Mucosa of descending colon (tissue), 3 donors: Measurements from ENCODE around the gene TPST1. TPM values are rescaled to one million over a fixed set of nuclear protein-coding genes. Genes with fewer than 3 reads are reported as not detected.
"Not testable (repeated sequence)": the region's sequence is repeated elsewhere in the genome, so short reads cannot be mapped to it uniquely, and the experiment has no call there.

Experiments
- ATAC-seq: fragments of 200-7000 bp; cut with Tn5 transposase; one replicate; pipeline ENCODE4 v1.9.1; 2020; ENCODE audit warnings: mild to moderate bottlenecking, moderate library complexity
- DNase-seq, 3 donors: peaks; one replicate each; pipeline ENCODE4 v3.0.0-alpha.2; 2020
- H3K36me3 ChIP-seq: fragments of 200-600 bp; one replicate; pipeline ENCODE4 v1.8.0; 2021; ENCODE audit warnings: low read depth, mild to moderate bottlenecking
- H3K4me1 ChIP-seq: fragments of 200-600 bp; one replicate; pipeline ENCODE4 v1.8.0; 2021; ENCODE audit warnings: low read depth, mild to moderate bottlenecking
- H3K4me3 ChIP-seq: fragments of 200-600 bp; one replicate; pipeline ENCODE4 v1.8.0; 2021; ENCODE audit warnings: mild to moderate bottlenecking
- H3K9me3 ChIP-seq: fragments of 200-600 bp; one replicate; pipeline ENCODE4 v1.8.0; 2021; ENCODE audit warnings: mild to moderate bottlenecking
- CTCF ChIP-seq: fragments of 200-600 bp; IDR thresholded peaks from one replicate; pipeline ENCODE4 v1.8.0; 2022; ENCODE audit warnings: antibody characterized with exemption, mild to moderate bottlenecking
- intact Hi-C, 2 donors: fragments of 100-400 bp; cut with DNase I in 1 of 2; cut with micrococcal nuclease in 1 of 2; formaldehyde crosslinking; loops; one replicate each; pipeline versions ENCODE4 v1.11.0 to v1.11.1; 2022; cut with DNase I, micrococcal nuclease
- total RNA-seq, 3 donors: library from RNA; stranded (reverse); fragmentation: NEBNext Ultra II Directional in 2 of 3; extraction: Animal tissue kit (Norgen Biotek cat#: 25700) in 2 of 3; gene quantifications; one replicate each; pipeline versions ENCODE4 v1.2.1 to v1.2.4, GENCODE V29; 2021 to 2023
- donor health status: DM: no; HTN: no; CAD: no; lungs with moderate emphysema.
- donor health status: DM: no; HTN: no; CAD: no.
- donor health status: DM: no; HTN: yes; CAD: no.

The TPST1 gene
- total RNA-seq, 3 donors from 2014 or later = 3.5 to 15.0 (median 8.5) TPM

GRCh38 chr7:66167773-66168387, 37.3 kb upstream of the TPST1 start:
- H3K4me1 ChIP-seq = no peaks in the 10 kb centered on the region
- no peaks in the 10 kb centered on the region for H3K36me3 ChIP-seq
- TF ChIP-seq CTCF = no peak
- DNase-seq = no peak
- intact Hi-C loops = no loop called here
- no peak overlapping the region for H3K4me3 ChIP-seq
- H3K9me3 ChIP-seq = no peaks in the 10 kb centered on the region
- ATAC-seq = no peak

- intact Hi-C loops = no loop called here
- ATAC-seq (no peak), DNase-seq (no peak)
- no peak for TF ChIP-seq CTCF
- no peak overlapping the region for H3K4me3 ChIP-seq
- no peaks in the 10 kb centered on the region for H3K9me3 ChIP-seq
- H3K36me3 ChIP-seq = no peaks in the 10 kb centered on the region
- H3K4me1 ChIP-seq = no peaks in the 10 kb centered on the region
Measured at GRCh38 chr7:66169616-66170015, 35.5 kb upstream of the TPST1 start.

- peak in 2 of 3 donors; percentile 17 to 58 for DNase-seq
- ATAC-seq = no peak
- Histone ChIP-seq H3K4me1 (no peaks in the 10 kb centered on the region), H3K36me3 (no peaks in the 10 kb centered on the region), H3K4me3 (no peak overlapping the region), H3K9me3 (no peaks in the 10 kb centered on the region)
- TF ChIP-seq CTCF = no peak
- intact Hi-C loops = no loop called here
Measured at GRCh38 chr7:66170309-66171231, 34.6 kb upstream of the TPST1 start.

GRCh38 chr7:66172536-66173401, 32.4 kb upstream of the TPST1 start:
- H3K4me1 ChIP-seq, H3K9me3 ChIP-seq, H3K36me3 ChIP-seq, DNase-seq, intact Hi-C loops, H3K4me3 ChIP-seq, ATAC-seq: not testable (repeated sequence)

- no peaks in the 10 kb centered on the region for H3K4me1 ChIP-seq
- no peak for TF ChIP-seq CTCF
- H3K4me3 ChIP-seq = no peak overlapping the region
- ATAC-seq (no peak), DNase-seq (no peak)
- no peaks in the 10 kb centered on the region for H3K9me3 ChIP-seq
- intact Hi-C loops = no loop called here
- H3K36me3 ChIP-seq = no peaks in the 10 kb centered on the region
Measured at GRCh38 chr7:66173856-66174255, 31.3 kb upstream of the TPST1 start.

GRCh38 chr7:66175006-66175405, 30.1 kb upstream of the TPST1 start:
- H3K4me3 ChIP-seq, intact Hi-C loops, H3K9me3 ChIP-seq, H3K4me1 ChIP-seq, DNase-seq, ATAC-seq, H3K36me3 ChIP-seq: not testable (repeated sequence)
